Bronchial epithelial cell (primary cell): ENCODE measurements around the gene TMEM213. TPM values are rescaled to one million over a fixed set of nuclear protein-coding genes. Genes with fewer than 3 reads are reported as not detected.

Experiments used
- DNase-seq: peaks from one replicate; pipeline ENCODE4 v3.0.0-alpha.2; 2010; ENCODE audit warnings: low read depth
- FAIRE-seq: peaks from 2 replicates; lab custom pipeline; 2011; peaks lifted over from hg19 to GRCh38; lab: Jason Lieb, UNC
- H3K27me3 ChIP-seq: 2 replicates; pipeline ENCODE4 v1.5.1; 2011; ENCODE audit warnings: low read length; ENCODE audit not compliant: control insufficient read depth, insufficient read depth
- H3K36me3 ChIP-seq: 2 replicates; pipeline ENCODE4 v1.5.1; 2011; ENCODE audit warnings: low read length; ENCODE audit not compliant: control insufficient read depth, insufficient read depth
- H3K4me3 ChIP-seq: 2 replicates; pipeline ENCODE4 v1.5.1; 2011; ENCODE audit warnings: mild to moderate bottlenecking, low read depth, low read length, control low read depth
- CTCF ChIP-seq: IDR thresholded peaks from 2 replicates; pipeline ENCODE4 v1.5.1; 2011; ENCODE audit warnings: mild to moderate bottlenecking, moderate library complexity, low read length, control low read depth, inconsistent platforms; ENCODE audit not compliant: insufficient read depth, severe bottlenecking
- total RNA-seq: library from RNA; depleted of rRNA; stranded (reverse); fragments of >200 nt; gene quantifications from 2 replicates; pipeline ENCODE4 v1.2.1, GENCODE V29; 2014

Gene TMEM213
- total RNA-seq, 1 donor from 2014 or later = not detected

GRCh38 chr7:138865843-138866242, 68.0 kb downstream of the TMEM213 start:
- H3K27me3 ChIP-seq = no peaks in the 10 kb centered on the region
- H3K4me3 ChIP-seq = no peak overlapping the region
- TF ChIP-seq CTCF = peak; percentile 51
- no peaks in the 10 kb centered on the region for H3K36me3 ChIP-seq
- DNase-seq (peak; percentile 10), FAIRE-seq (no peak)

DNA sequence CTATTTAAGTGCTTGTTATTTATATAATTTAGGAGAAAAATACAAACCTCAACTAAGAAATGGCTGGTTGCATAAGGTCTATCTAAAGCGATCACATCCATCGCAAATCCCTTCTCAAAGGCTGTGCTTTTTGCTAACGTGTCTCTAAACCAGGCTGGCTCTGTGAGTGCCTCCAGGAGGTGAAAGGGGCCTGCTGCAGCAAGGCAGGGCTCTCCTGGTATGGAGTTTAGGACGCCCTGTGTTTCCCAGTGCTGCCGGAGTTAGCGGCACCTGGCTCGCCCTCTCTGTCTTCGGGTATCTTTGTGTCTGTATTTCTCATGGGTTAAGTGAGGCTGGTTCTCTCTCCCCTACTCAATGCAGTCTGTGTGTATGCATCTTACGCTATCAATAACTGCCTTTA, 68.6 kb downstream of the TMEM213 start:
- Histone ChIP-seq H3K27me3 (no peaks in the 10 kb centered on the region), H3K4me3 (no peak overlapping the region), H3K36me3 (no peaks in the 10 kb centered on the region)
- FAIRE-seq = no peak
- no peak for TF ChIP-seq CTCF
- DNase-seq = no peak

DNA sequence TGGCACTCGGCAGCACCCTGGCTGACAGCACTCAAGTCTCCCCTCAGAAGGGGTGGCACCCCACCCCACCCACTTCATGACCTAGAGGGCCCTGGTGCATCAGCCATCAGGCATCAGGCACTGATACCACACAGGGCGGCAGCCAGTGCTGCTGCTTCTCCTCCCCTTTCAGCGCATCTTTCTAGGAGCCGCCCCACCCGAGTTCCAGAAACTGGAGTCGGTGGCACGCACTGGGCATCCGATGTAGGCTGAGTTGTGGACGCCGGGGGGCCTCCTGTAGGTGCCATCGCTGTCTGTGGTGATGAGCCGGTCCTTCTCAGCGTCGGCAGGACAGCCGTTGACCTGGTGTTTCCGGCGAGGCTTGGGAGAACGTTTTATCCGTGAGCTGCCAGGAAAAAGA, 70.0 kb downstream of the TMEM213 start:
- no peak overlapping the region for H3K4me3 ChIP-seq
- no peak for FAIRE-seq
- H3K27me3 ChIP-seq = no peaks in the 10 kb centered on the region
- no peaks in the 10 kb centered on the region for H3K36me3 ChIP-seq
- TF ChIP-seq CTCF = no peak
- no peak for DNase-seq

DNA sequence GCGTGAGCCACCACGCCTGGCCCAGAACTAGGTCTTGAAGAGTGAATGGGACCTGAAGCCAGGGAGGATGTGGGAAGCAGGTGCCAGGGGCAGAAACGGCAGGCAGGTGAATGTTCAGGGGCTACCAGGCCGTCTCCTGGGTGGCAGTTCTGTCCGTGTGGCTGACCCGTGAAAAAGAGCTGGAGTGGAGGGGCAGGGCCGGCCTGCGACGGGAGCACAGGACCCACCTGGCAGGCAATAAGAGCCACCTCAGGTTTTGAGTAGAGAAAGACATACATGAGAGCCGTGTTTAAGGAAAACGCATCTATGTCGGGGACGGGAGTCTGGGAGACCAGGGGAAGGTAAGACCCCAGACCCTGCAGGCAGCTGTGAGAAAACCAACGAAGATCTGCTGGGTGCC, 70.9 kb downstream of the TMEM213 start:
- DNase-seq (no peak), FAIRE-seq (no peak)
- no peaks in the 10 kb centered on the region for H3K27me3 ChIP-seq
- no peak overlapping the region for H3K4me3 ChIP-seq
- no peak for TF ChIP-seq CTCF
- no peaks in the 10 kb centered on the region for H3K36me3 ChIP-seq

- Histone ChIP-seq H3K4me3 (no peak overlapping the region), H3K27me3 (no peaks in the 10 kb centered on the region), H3K36me3 (no peaks in the 10 kb centered on the region)
- no peak for TF ChIP-seq CTCF
- DNase-seq = no peak
- no peak for FAIRE-seq
These were observed 71.6 kb downstream of the TMEM213 start for GRCh38 chr7:138869353-138869752.

GRCh38 chr7:138871065-138871813, 73.4 kb downstream of the TMEM213 start:
- H3K4me3 ChIP-seq = no peak overlapping the region
- H3K27me3 ChIP-seq = no peaks in the 10 kb centered on the region
- no peak for DNase-seq
- no peak for FAIRE-seq
- TF ChIP-seq CTCF = no peak
- H3K36me3 ChIP-seq = no peaks in the 10 kb centered on the region
